ENCODE measurements around the gene FYB2.

Gene FYB2

GRCh38 chr1:56675763-56676162 lies 143.4 kb downstream of the FYB2 start:
- no peak for DNase-seq (ENCODE audit: low read depth)
- TF ChIP-seq CTCF (conservative IDR thresholded peaks at IDR 0.05; ENCODE audit: low read depth, low read length): no peak
- no peak overlapping the region for H3K4me3 ChIP-seq (ENCODE audit: low read depth, low read length)

GRCh38 chr1:56672579-56672978 lies 146.6 kb downstream of the FYB2 start:
- H3K4me3 ChIP-seq (ENCODE audit: low read depth, low read length): no peak overlapping the region
- TF ChIP-seq CTCF (conservative IDR thresholded peaks at IDR 0.05; ENCODE audit: low read depth, low read length): no peak
- no peak for DNase-seq (ENCODE audit: low read depth)

GRCh38 chr1:56671542-56671941 lies 147.7 kb downstream of the FYB2 start:
- no peak for DNase-seq (ENCODE audit: low read depth)
- H3K4me3 ChIP-seq (ENCODE audit: low read depth, low read length): no peak overlapping the region
- TF ChIP-seq CTCF (conservative IDR thresholded peaks at IDR 0.05; ENCODE audit: low read depth, low read length): no peak

- H3K4me3 ChIP-seq (ENCODE audit: low read depth, low read length): no peak overlapping the region
- DNase-seq (ENCODE audit: low read depth): no peak
- no peak for TF ChIP-seq CTCF (conservative IDR thresholded peaks at IDR 0.05; ENCODE audit: low read depth, low read length)
These were observed 148.1 kb downstream of the FYB2 start for GRCh38 chr1:56671085-56671484.

GRCh38 chr1:56670350-56670749 lies 148.9 kb downstream of the FYB2 start:
- no peak for TF ChIP-seq CTCF (conservative IDR thresholded peaks at IDR 0.05; ENCODE audit: low read depth, low read length)
- no peak for DNase-seq (ENCODE audit: low read depth)
- no peak overlapping the region for H3K4me3 ChIP-seq (ENCODE audit: low read depth, low read length)
